ENCODE results near the gene FTH1. TPM values are rescaled to one million over a fixed set of nuclear protein-coding genes. Genes with fewer than 3 reads are reported as not detected.

Gene FTH1
- polyA plus RNA-seq, 1 of the 3 experiments (the other 2 are of a cell fraction): 1,229 TPM

DNA sequence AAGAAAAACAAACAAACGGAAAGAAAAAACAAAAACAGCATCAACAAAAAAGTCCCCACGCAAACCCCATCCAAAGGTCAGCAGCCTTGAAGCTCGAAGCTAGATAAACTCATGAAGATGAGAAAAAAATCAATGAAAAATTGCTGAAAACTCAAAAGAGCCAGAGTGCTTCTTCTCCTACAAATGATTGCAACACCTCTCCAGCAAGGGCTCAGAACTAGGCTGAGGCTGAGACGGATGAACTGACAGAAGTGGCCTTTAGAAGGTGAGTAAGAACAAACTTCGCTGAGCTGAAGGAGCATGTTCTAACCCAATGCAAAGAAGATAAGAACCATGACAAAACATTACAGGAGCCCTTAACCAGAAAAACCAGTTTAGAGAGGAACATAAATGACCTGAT lies 18.4 kb upstream of the FTH1 start:
- ChIA-PET CTCF (interaction anchor here (1.9 to 2.5 kb wide), 3 partner anchors 88 to 122 kb away, joined by 6 to 10 read pairs (median 9); no protein-coding TSS in a partner anchor), POLR2A (no interaction called here)
- no peak overlapping the region for H3K4me2 ChIP-seq
- H3K36me3 ChIP-seq (replicated peaks in 1 of 2; ENCODE audit: control insufficient read depth in 1 of 2, insufficient read depth in 2 of 2, low read length in 1 of 2): no peaks in the 10 kb centered on the region
- no peaks in the 10 kb centered on the region for H3F3A ChIP-seq (replicated peaks; ENCODE audit: insufficient read depth)
- H3K9me2 ChIP-seq: no peaks in the 10 kb centered on the region
- no peaks in the 10 kb centered on the region for H3K79me2 ChIP-seq (ENCODE audit: insufficient read depth)
- H3K9ac ChIP-seq: no peak overlapping the region
- peaks cover 3 to 4% of the 10 kb centered on the region in 2 experiments; a peak in 2 of 4 replicates for H3K4me1 ChIP-seq (ENCODE audit: control insufficient read depth in 1 of 2, insufficient read depth in 2 of 2, low read depth in 1 of 2, low read length in 1 of 2)
- no peak overlapping the region for H3K27ac ChIP-seq (ENCODE audit: low read depth in 2 of 2, low read length in 1 of 2)
- H3K27me3 ChIP-seq (ENCODE audit: insufficient read depth): no peaks in the 10 kb centered on the region
- no peak for TF ChIP-seq EP300 (IDR thresholded peaks at IDR 0.05; ENCODE audit: borderline replicate concordance in 1 of 2, low read depth in 1 of 2, low read length in 1 of 2)
- no peak for TF ChIP-seq TAF1 (IDR thresholded peaks at IDR 0.05; ENCODE audit: borderline replicate concordance, low read depth, low read length)
- no peak for TF ChIP-seq SMC3 (IDR thresholded peaks at IDR 0.05; ENCODE audit: low read depth, low read length)
- no peak for TF ChIP-seq YY1 (IDR thresholded peaks at IDR 0.05; ENCODE audit: low read depth)
- TF ChIP-seq CHD2 (IDR thresholded peaks at IDR 0.05; ENCODE audit: low read length, partially characterized antibody): no peak
- no peak for TF ChIP-seq JUND (IDR thresholded peaks at IDR 0.05)
- no peak for TF ChIP-seq FOXJ3 (CRISPR knock-in tag; IDR thresholded peaks at IDR 0.05)
- no peak for TF ChIP-seq MEF2A (IDR thresholded peaks at IDR 0.05; ENCODE audit: borderline replicate concordance, low read depth)
- no peak for TF ChIP-seq MXI1 (IDR thresholded peaks at IDR 0.05; ENCODE audit: low read depth, low read length)
- TF ChIP-seq, protein P1, sequence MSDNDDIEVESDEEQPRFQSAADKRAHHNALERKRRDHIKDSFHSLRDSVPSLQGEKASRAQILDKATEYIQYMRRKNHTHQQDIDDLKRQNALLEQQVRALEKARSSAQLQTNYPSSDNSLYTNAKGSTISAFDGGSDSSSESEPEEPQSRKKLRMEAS (IDR thresholded peaks at IDR 0.05; ENCODE audit: low read depth): no peak
- no peak for TF ChIP-seq IRF3 (IDR thresholded peaks at IDR 0.05; ENCODE audit: low read depth, low read length)
- WGBS (ENCODE audit: low lambda C conversion rate): 70% methylated on average over 5 of the region's 5 CpGs
- no peak overlapping the region for H3K4me3 ChIP-seq (ENCODE audit: low read depth in 2 of 2, low read length in 1 of 2)
- H3K9me3 ChIP-seq: 0 out of 2 replicates have a peak, but pooled peaks cover 4% of the 10 kb centered on the region
- DNase-seq: no peak
- no peak overlapping the region for H2AFZ ChIP-seq (ENCODE audit: low read depth)
- H4K20me1 ChIP-seq (ENCODE audit: insufficient read depth): no peaks in the 10 kb centered on the region

GRCh38 chr11:61983419-61983818 lies 16.0 kb upstream of the FTH1 start:
- DNase-seq: no peak
- no peaks in the 10 kb centered on the region for H3K27me3 ChIP-seq (ENCODE audit: insufficient read depth)
- no peaks in the 10 kb centered on the region for H3F3A ChIP-seq (replicated peaks; ENCODE audit: insufficient read depth)
- CTCF ChIA-PET: interaction anchor here (3.8 kb wide), 1 partner anchor 85 kb away, joined by 15 read pairs; no protein-coding TSS in a partner anchor
- no peak overlapping the region for H3K4me2 ChIP-seq
- H3K4me3 ChIP-seq (ENCODE audit: low read depth in 2 of 2, low read length in 1 of 2): no peak overlapping the region
- no peak overlapping the region for H3K9ac ChIP-seq
- POLR2A ChIA-PET: interaction anchor here (0.9 kb wide), 1 partner anchor 16 kb away, joined by 6 read pairs; the partner anchor contains the start of gene FTH1
- WGBS (ENCODE audit: low lambda C conversion rate): no CpG with 5 or more reads among the region's 1 CpG
- H3K4me1 ChIP-seq (ENCODE audit: control insufficient read depth in 1 of 2, insufficient read depth in 2 of 2, low read depth in 1 of 2, low read length in 1 of 2): peaks cover 7 to 12% of the 10 kb centered on the region in 2 experiments; a peak in 3 of 4 replicates
- no peaks in the 10 kb centered on the region for H3K9me3 ChIP-seq
- H3K79me2 ChIP-seq (ENCODE audit: insufficient read depth): no peaks in the 10 kb centered on the region
- no peak overlapping the region for H3K27ac ChIP-seq (ENCODE audit: low read depth in 2 of 2, low read length in 1 of 2)
- no peaks in the 10 kb centered on the region for H3K36me3 ChIP-seq (replicated peaks in 1 of 2; ENCODE audit: control insufficient read depth in 1 of 2, insufficient read depth in 2 of 2, low read length in 1 of 2)
- H3K9me2 ChIP-seq: no peaks in the 10 kb centered on the region
- no peak overlapping the region for H2AFZ ChIP-seq (ENCODE audit: low read depth)
- H4K20me1 ChIP-seq (ENCODE audit: insufficient read depth): no peaks in the 10 kb centered on the region
- TF ChIP-seq USF1 (IDR thresholded peaks at IDR 0.05; ENCODE audit: borderline replicate concordance, low read depth): no peak
- TF ChIP-seq, protein P2, sequence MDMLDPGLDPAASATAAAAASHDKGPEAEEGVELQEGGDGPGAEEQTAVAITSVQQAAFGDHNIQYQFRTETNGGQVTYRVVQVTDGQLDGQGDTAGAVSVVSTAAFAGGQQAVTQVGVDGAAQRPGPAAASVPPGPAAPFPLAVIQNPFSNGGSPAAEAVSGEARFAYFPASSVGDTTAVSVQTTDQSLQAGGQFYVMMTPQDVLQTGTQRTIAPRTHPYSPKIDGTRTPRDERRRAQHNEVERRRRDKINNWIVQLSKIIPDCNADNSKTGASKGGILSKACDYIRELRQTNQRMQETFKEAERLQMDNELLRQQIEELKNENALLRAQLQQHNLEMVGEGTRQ (IDR thresholded peaks at IDR 0.05; ENCODE audit: borderline replicate concordance, low read depth, low read length): no peak
- no peak for TF ChIP-seq NFIC (IDR thresholded peaks at IDR 0.05; ENCODE audit: borderline replicate concordance)
- TF ChIP-seq YY1 (IDR thresholded peaks at IDR 0.05; ENCODE audit: low read depth): no peak
- no peak for TF ChIP-seq MXI1 (IDR thresholded peaks at IDR 0.05; ENCODE audit: low read depth, low read length)
- TF ChIP-seq POLR2AphosphoS5 (IDR thresholded peaks at IDR 0.05; ENCODE audit: low read depth, low read length): no peak
- no peak for TF ChIP-seq FOSL2 (IDR thresholded peaks at IDR 0.05; ENCODE audit: borderline replicate concordance, low read depth)
- no peak for TF ChIP-seq FOXJ3 (CRISPR knock-in tag; IDR thresholded peaks at IDR 0.05)
- no peak for TF ChIP-seq RAD21 (IDR thresholded peaks at IDR 0.05; ENCODE audit: low read length)
- no peak for TF ChIP-seq PBX3 (IDR thresholded peaks at IDR 0.05)
- no peak for TF ChIP-seq REST (IDR thresholded peaks at IDR 0.05; ENCODE audit: low read depth, low read length)
- TF ChIP-seq NRF1 (IDR thresholded peaks at IDR 0.05; ENCODE audit: low read depth, low read length): no peak
- TF ChIP-seq JUND (IDR thresholded peaks at IDR 0.05): no peak
- TF ChIP-seq ELF1 (IDR thresholded peaks at IDR 0.05): no peak
